SK-N-SH treated with all-trans-retinoic acid at 6 μM for 48 hours (cell line): ENCODE data around the gene SMAD5.

Source experiments
- ATAC-seq: fragments of 200-7000 bp; cut with Tn5 transposase; 3 replicates; pipeline ENCODE4 v1.9.1; 2020; ENCODE audit warnings: mild to moderate bottlenecking, moderate library complexity
- ARNTL ChIP-seq: fragments of 450-650 bp; formaldehyde crosslinking; IDR thresholded peaks from 2 replicates; pipeline ENCODE4 v1.5.0; 2020; ENCODE audit warnings: low read depth, mild to moderate bottlenecking, moderate library complexity, borderline replicate concordance
- CSDC2 ChIP-seq: fragments of 250-450 bp; sonication (Bioruptor Pico); IDR thresholded peaks from 2 replicates; pipeline ENCODE4 v1.5.0; 2020; ENCODE audit warnings: mild to moderate bottlenecking, moderate library complexity
- GLIS3 ChIP-seq: fragments of 250-450 bp; sonication (Bioruptor Pico); IDR thresholded peaks from 2 replicates; pipeline ENCODE4 v1.5.0; 2020; ENCODE audit warnings: mild to moderate bottlenecking, moderate library complexity
- ISL1 ChIP-seq: fragments of 250-450 bp; sonication (Bioruptor Pico); IDR thresholded peaks from 2 replicates; pipeline ENCODE4 v2.1.2; 2022; ENCODE audit warnings: mild to moderate bottlenecking, moderate library complexity
- OSR1 ChIP-seq: fragments of 250-450 bp; sonication (Bioruptor Pico); IDR thresholded peaks from 2 replicates; pipeline ENCODE4 v1.8.0; 2022; ENCODE audit warnings: moderate library complexity, mild to moderate bottlenecking, inconsistent platforms
- PATZ1 ChIP-seq: fragments of 250-450 bp; sonication (Bioruptor Pico); IDR thresholded peaks from 2 replicates; pipeline ENCODE4 v1.8.0; 2020; ENCODE audit warnings: mild to moderate bottlenecking, moderate library complexity, borderline replicate concordance
- PPARA ChIP-seq: fragments of 250-450 bp; sonication (Bioruptor Pico); IDR thresholded peaks from 2 replicates; pipeline ENCODE4 v1.5.0; 2020; ENCODE audit warnings: mild to moderate bottlenecking, borderline replicate concordance
- RARB ChIP-seq: fragments of 250-450 bp; sonication (Bioruptor Pico); IDR thresholded peaks from 2 replicates; pipeline ENCODE4 v1.8.0; 2021; ENCODE audit warnings: mild to moderate bottlenecking, moderate library complexity
- SNAI2 ChIP-seq: fragments of 250-450 bp; sonication (Bioruptor Pico); IDR thresholded peaks from 2 replicates; pipeline ENCODE4 v1.5.0; 2020; ENCODE audit warnings: mild to moderate bottlenecking, moderate library complexity
- TCF4 ChIP-seq: fragments of 250-450 bp; sonication (Bioruptor Pico); IDR thresholded peaks from 2 replicates; pipeline ENCODE4 v1.8.0; 2021; ENCODE audit warnings: mild to moderate bottlenecking, moderate library complexity, borderline replicate concordance
- TOX ChIP-seq: fragments of 250-450 bp; sonication (Bioruptor Pico); IDR thresholded peaks from 2 replicates; pipeline ENCODE4 v1.8.0; 2021; ENCODE audit warnings: mild to moderate bottlenecking, moderate library complexity, borderline replicate concordance
- ZC3H10 ChIP-seq: fragments of 250-450 bp; sonication (Bioruptor Pico); IDR thresholded peaks from 2 replicates; pipeline ENCODE4 v1.5.1; 2021; ENCODE audit warnings: mild to moderate bottlenecking, moderate library complexity
- ZFP3 ChIP-seq: fragments of 250-450 bp; sonication (Bioruptor Pico); IDR thresholded peaks from 2 replicates; pipeline ENCODE4 v1.5.0; 2020; ENCODE audit warnings: mild to moderate bottlenecking, moderate library complexity
- ZFP30 ChIP-seq: fragments of 450-650 bp; formaldehyde crosslinking; IDR thresholded peaks from 2 replicates; pipeline ENCODE4 v1.5.0; 2022; ENCODE audit warnings: mild to moderate bottlenecking, moderate library complexity
- ZNF565 ChIP-seq: fragments of 450-650 bp; formaldehyde crosslinking; conservative IDR thresholded peaks from 2 replicates; pipeline ENCODE4 v1.5.0; 2020; ENCODE audit warnings: low read depth, mild to moderate bottlenecking, moderate library complexity
- ZNF70 ChIP-seq: fragments of 450-650 bp; formaldehyde crosslinking; IDR thresholded peaks from 2 replicates; pipeline ENCODE4 v1.5.0; 2020; ENCODE audit warnings: mild to moderate bottlenecking, moderate library complexity
- ZNF8 ChIP-seq: fragments of 450-650 bp; formaldehyde crosslinking; IDR thresholded peaks from 2 replicates; pipeline ENCODE4 v1.5.0; 2020; ENCODE audit warnings: mild to moderate bottlenecking, moderate library complexity
- TF ChIP-seq, protein P1 (sequence below): fragments of 250-450 bp; sonication (Bioruptor Pico); IDR thresholded peaks from 2 replicates; pipeline ENCODE4 v1.5.1; 2021; ENCODE audit warnings: mild to moderate bottlenecking, moderate library complexity
- TF ChIP-seq, protein P2 (sequence below): fragments of 250-450 bp; sonication (Bioruptor Pico); IDR thresholded peaks from 2 replicates; pipeline ENCODE4 v1.8.0; 2021; ENCODE audit warnings: low read depth, mild to moderate bottlenecking, moderate library complexity, borderline replicate concordance
- TF ChIP-seq, protein P3 (sequence below): fragments of 250-450 bp; sonication (Bioruptor Pico); IDR thresholded peaks from 2 replicates; pipeline ENCODE4 v1.5.1; 2020; ENCODE audit warnings: low read depth, mild to moderate bottlenecking, moderate library complexity

The SMAD5 gene

GRCh38 chr5:136103118-136103517, 29.5 kb upstream of the SMAD5 start:
- ATAC-seq: no peak
- TF ChIP-seq ZNF8 (CRISPR knock-in tag) (no peak), PATZ1 (CRISPR knock-in tag) (no peak), ZNF565 (no peak), RARB (CRISPR knock-in tag) (no peak), CSDC2 (CRISPR knock-in tag) (no peak), TOX (no peak), ZFP3 (no peak), ZFP30 (no peak), ARNTL (CRISPR knock-in tag) (no peak)
- TF ChIP-seq, protein P1, sequence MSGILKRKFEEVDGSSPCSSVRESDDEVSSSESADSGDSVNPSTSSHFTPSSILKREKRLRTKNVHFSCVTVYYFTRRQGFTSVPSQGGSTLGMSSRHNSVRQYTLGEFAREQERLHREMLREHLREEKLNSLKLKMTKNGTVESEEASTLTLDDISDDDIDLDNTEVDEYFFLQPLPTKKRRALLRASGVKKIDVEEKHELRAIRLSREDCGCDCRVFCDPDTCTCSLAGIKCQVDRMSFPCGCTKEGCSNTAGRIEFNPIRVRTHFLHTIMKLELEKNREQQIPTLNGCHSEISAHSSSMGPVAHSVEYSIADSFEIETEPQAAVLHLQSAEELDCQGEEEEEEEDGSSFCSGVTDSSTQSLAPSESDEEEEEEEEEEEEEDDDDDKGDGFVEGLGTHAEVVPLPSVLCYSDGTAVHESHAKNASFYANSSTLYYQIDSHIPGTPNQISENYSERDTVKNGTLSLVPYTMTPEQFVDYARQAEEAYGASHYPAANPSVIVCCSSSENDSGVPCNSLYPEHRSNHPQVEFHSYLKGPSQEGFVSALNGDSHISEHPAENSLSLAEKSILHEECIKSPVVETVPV: no peak
- TF ChIP-seq, protein P2, sequence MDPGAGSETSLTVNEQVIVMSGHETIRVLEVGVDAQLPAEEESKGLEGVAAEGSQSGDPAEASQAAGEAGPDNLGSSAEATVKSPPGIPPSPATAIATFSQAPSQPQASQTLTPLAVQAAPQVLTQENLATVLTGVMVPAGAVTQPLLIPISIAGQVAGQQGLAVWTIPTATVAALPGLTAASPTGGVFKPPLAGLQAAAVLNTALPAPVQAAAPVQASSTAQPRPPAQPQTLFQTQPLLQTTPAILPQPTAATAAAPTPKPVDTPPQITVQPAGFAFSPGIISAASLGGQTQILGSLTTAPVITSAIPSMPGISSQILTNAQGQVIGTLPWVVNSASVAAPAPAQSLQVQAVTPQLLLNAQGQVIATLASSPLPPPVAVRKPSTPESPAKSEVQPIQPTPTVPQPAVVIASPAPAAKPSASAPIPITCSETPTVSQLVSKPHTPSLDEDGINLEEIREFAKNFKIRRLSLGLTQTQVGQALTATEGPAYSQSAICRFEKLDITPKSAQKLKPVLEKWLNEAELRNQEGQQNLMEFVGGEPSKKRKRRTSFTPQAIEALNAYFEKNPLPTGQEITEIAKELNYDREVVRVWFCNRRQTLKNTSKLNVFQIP (CRISPR knock-in tag): no peak

DNA sequence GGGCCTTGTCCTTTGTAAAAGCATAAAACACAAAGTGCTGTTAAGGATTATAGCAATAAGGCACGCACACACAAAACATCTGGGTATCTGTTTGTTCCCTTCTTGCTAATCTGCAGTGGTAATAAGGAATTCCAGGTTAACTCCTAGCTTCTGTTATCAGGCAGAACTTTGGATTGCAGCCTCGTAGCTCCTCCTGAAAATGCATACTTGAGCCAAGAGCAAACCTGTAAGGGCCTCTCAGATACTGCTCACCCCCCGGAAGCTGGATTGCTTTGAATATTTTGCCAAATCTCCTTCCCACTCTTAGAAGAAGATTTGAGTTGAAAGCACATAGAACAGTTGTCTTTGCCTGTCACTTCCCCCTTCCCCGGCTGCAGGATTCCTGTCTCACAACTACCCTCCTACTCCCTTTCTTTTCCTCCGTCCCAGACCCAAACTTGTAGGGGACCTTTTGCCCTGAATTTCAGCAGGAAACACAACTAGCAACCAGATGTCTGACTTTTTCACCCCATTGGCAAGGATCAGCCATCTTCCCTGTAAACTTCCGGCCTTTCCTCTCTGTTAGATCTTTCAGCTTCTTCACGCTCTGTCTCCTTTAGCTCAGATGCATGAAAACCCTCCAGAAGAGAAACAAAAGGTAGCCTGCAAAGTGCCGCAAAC, 28.2 kb upstream of the SMAD5 start:
- ATAC-seq: no peak
- TF ChIP-seq SNAI2 (CRISPR knock-in tag) (no peak), TCF4 (CRISPR knock-in tag) (no peak), ZNF70 (CRISPR knock-in tag) (no peak)

GRCh38 chr5:136106351-136107031, 26.2 kb upstream of the SMAD5 start:
- no peak for ATAC-seq
- TF ChIP-seq OSR1 (CRISPR knock-in tag) (no peak), ZNF8 (CRISPR knock-in tag) (no peak), ZNF70 (CRISPR knock-in tag) (no peak), ZC3H10 (CRISPR knock-in tag) (no peak), PPARA (CRISPR knock-in tag) (no peak), ISL1 (CRISPR knock-in tag) (no peak), TCF4 (CRISPR knock-in tag) (no peak), GLIS3 (CRISPR knock-in tag) (no peak), TOX (no peak), ZNF565 (no peak), ZFP30 (no peak)
- TF ChIP-seq, protein P3, sequence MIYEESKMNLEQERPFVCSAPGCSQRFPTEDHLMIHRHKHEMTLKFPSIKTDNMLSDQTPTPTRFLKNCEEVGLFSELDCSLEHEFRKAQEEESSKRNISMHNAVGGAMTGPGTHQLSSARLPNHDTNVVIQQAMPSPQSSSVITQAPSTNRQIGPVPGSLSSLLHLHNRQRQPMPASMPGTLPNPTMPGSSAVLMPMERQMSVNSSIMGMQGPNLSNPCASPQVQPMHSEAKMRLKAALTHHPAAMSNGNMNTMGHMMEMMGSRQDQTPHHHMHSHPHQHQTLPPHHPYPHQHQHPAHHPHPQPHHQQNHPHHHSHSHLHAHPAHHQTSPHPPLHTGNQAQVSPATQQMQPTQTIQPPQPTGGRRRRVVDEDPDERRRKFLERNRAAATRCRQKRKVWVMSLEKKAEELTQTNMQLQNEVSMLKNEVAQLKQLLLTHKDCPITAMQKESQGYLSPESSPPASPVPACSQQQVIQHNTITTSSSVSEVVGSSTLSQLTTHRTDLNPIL: no peak
- TF ChIP-seq, all 23 proteins: peak for 0

DNA sequence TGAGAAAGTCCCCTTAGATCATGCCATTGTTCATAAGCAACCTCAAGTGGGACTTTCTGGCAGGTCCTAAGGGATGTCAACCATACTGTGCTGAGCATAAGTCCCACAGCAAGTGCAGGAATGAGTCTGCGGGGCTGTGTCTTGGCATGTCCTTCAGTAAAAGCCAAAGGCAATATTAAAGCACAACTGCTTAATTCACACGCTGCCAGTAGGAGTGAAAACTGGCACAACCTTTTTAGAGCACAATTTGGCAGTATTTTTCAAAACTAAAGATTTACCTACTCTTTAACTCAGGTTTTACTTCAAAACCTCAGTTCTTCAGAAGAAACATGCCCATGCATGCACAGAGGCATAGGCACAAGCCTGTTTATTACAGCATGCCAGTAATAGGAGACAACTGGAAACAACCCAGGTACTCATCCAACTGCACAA, 24.4 kb upstream of the SMAD5 start:
- TF ChIP-seq ZNF565: no peak
- TF ChIP-seq ZFP30: no peak
- TF ChIP-seq GLIS3 (CRISPR knock-in tag): no peak
- no peak for TF ChIP-seq ISL1 (CRISPR knock-in tag)
- TF ChIP-seq PPARA (CRISPR knock-in tag): no peak
- TF ChIP-seq, protein P2 (CRISPR knock-in tag): no peak
- TF ChIP-seq TOX: no peak
- no peak for ATAC-seq
